Astrocyte (in vitro differentiated cells and primary cell): ENCODE measurements around the gene ZNF595. TPM values are rescaled to one million over a fixed set of nuclear protein-coding genes. Genes with fewer than 3 reads are reported as not detected.

ENCODE experiments used
- DNase-seq: peaks from one replicate; pipeline ENCODE4 v3.0.0-alpha.2; 2010; ENCODE audit warnings: low read depth
- FAIRE-seq: peaks from 2 replicates; lab custom pipeline; 2011; peaks lifted over from hg19 to GRCh38; lab: Jason Lieb, UNC
- H2AFZ ChIP-seq: 2 replicates; pipeline ENCODE4 v1.6.0; 2012; ENCODE audit warnings: low read depth, low read length, inconsistent platforms
- H3K27ac ChIP-seq: 2 replicates; pipeline ENCODE4 v1.5.1; 2011; ENCODE audit warnings: low read depth, low read length, inconsistent platforms
- H3K27me3 ChIP-seq: 2 replicates; pipeline ENCODE4 v1.6.0; 2011; ENCODE audit warnings: low read length, inconsistent platforms; ENCODE audit not compliant: insufficient read depth
- H3K36me3 ChIP-seq: 2 replicates; pipeline ENCODE4 v1.5.1; 2011; ENCODE audit warnings: low read length, inconsistent platforms; ENCODE audit not compliant: insufficient read depth
- H3K4me1 ChIP-seq: 2 replicates; pipeline ENCODE4 v1.5.1; 2011; ENCODE audit warnings: low read length, inconsistent platforms; ENCODE audit not compliant: insufficient read depth
- H3K4me2 ChIP-seq: 2 replicates; pipeline ENCODE4 v1.6.0; 2012; ENCODE audit warnings: low read length, inconsistent platforms
- H3K4me3 ChIP-seq: 2 replicates; pipeline ENCODE4 v1.5.1; 2011; ENCODE audit warnings: low read depth, mild to moderate bottlenecking, low read length, inconsistent platforms; ENCODE audit not compliant: insufficient read depth
- H3K79me2 ChIP-seq: 2 replicates; pipeline ENCODE4 v1.6.0; 2012; ENCODE audit warnings: mild to moderate bottlenecking, low read length, inconsistent platforms; ENCODE audit not compliant: insufficient read depth
- H3K9ac ChIP-seq: 2 replicates; pipeline ENCODE4 v1.6.0; 2012; ENCODE audit warnings: mild to moderate bottlenecking, low read length, inconsistent platforms
- H3K9me3 ChIP-seq: 2 replicates; pipeline ENCODE4 v1.5.1; 2012; ENCODE audit warnings: low read depth, mild to moderate bottlenecking, low read length, inconsistent platforms; ENCODE audit not compliant: insufficient read depth
- H4K20me1 ChIP-seq: 2 replicates; pipeline ENCODE4 v1.6.0; 2012; ENCODE audit warnings: low read length, inconsistent platforms; ENCODE audit not compliant: insufficient read depth
- H3K27ac Mint-ChIP-seq: one replicate; pipeline ENCODE4 v1.8.0; 2021; ENCODE audit warnings: mild to moderate bottlenecking, mixed read lengths; ENCODE audit not compliant: unreplicated experiment
- H3K27me3 Mint-ChIP-seq: one replicate; pipeline ENCODE4 v1.8.0; 2021; ENCODE audit warnings: low read depth, mixed read lengths; ENCODE audit not compliant: unreplicated experiment
- H3K36me3 Mint-ChIP-seq: one replicate; pipeline ENCODE4 v1.8.0; 2021; ENCODE audit warnings: low read depth, mixed read lengths; ENCODE audit not compliant: unreplicated experiment
- H3K4me1 Mint-ChIP-seq: one replicate; pipeline ENCODE4 v1.8.0; 2021; ENCODE audit warnings: low read depth, mixed read lengths; ENCODE audit not compliant: unreplicated experiment
- H3K4me3 Mint-ChIP-seq: one replicate; pipeline ENCODE4 v1.8.0; 2021; ENCODE audit warnings: mild to moderate bottlenecking, moderate library complexity, mixed read lengths; ENCODE audit not compliant: unreplicated experiment
- H3K9me3 Mint-ChIP-seq: one replicate; pipeline ENCODE4 v1.8.0; 2021; ENCODE audit warnings: mild to moderate bottlenecking, mixed read lengths; ENCODE audit not compliant: unreplicated experiment
- EZH2 ChIP-seq: IDR thresholded peaks from 2 replicates; pipeline ENCODE4 v1.6.1; 2012; ENCODE audit warnings: mild to moderate bottlenecking, low read length, inconsistent platforms; ENCODE audit not compliant: insufficient read depth
- total RNA-seq: library from RNA; stranded (reverse); gene quantifications from 2 replicates; pipeline ENCODE4 v1.2.1, GENCODE V29; 2021
- TF ChIP-seq, protein P1 (sequence below): IDR thresholded peaks from 2 replicates; pipeline ENCODE4 v1.5.1; 2011; ENCODE audit warnings: low read depth, mild to moderate bottlenecking, inconsistent platforms, low read length, moderate library complexity; ENCODE audit not compliant: insufficient read depth

Gene ZNF595
- total RNA-seq, 1 donor from 2014 or later, result 15.9 TPM

GRCh38 chr4:107444-108429 is 54.6 kb downstream of the ZNF595 start:
- no peaks in the 10 kb centered on the region for H3K4me1 Mint-ChIP-seq
- Histone ChIP-seq H3K9me3 (peaks cover 33% of the 10 kb centered on the region), H3K4me2 (peak overlapping the region; percentile 50), H3K4me3 (no peak overlapping the region), H3K36me3 (no peaks in the 10 kb centered on the region), H3K27me3 (peaks cover 32% of the 10 kb centered on the region), H4K20me1 (no peaks in the 10 kb centered on the region), H3K79me2 (no peaks in the 10 kb centered on the region), H3K27ac (no peak overlapping the region), H2AFZ (peak overlapping the region; percentile 41), H3K9ac (no peak overlapping the region), H3K4me1 (no peaks in the 10 kb centered on the region)
- H3K9me3 Mint-ChIP-seq, result peaks cover 52% of the 10 kb centered on the region
- DNase-seq (no peak), FAIRE-seq (no peak)
- H3K27ac Mint-ChIP-seq, result no peak overlapping the region
- H3K27me3 Mint-ChIP-seq, result peaks cover 64% of the 10 kb centered on the region
- peak overlapping the region; percentile 34 for H3K4me3 Mint-ChIP-seq
- peak; percentile 82 for TF ChIP-seq EZH2
- TF ChIP-seq, protein P1, sequence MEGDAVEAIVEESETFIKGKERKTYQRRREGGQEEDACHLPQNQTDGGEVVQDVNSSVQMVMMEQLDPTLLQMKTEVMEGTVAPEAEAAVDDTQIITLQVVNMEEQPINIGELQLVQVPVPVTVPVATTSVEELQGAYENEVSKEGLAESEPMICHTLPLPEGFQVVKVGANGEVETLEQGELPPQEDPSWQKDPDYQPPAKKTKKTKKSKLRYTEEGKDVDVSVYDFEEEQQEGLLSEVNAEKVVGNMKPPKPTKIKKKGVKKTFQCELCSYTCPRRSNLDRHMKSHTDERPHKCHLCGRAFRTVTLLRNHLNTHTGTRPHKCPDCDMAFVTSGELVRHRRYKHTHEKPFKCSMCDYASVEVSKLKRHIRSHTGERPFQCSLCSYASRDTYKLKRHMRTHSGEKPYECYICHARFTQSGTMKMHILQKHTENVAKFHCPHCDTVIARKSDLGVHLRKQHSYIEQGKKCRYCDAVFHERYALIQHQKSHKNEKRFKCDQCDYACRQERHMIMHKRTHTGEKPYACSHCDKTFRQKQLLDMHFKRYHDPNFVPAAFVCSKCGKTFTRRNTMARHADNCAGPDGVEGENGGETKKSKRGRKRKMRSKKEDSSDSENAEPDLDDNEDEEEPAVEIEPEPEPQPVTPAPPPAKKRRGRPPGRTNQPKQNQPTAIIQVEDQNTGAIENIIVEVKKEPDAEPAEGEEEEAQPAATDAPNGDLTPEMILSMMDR, result no peak
- H3K36me3 Mint-ChIP-seq, result peaks cover 10% of the 10 kb centered on the region

GRCh38 chr4:112771-113170 is 59.6 kb downstream of the ZNF595 start:
- no peak overlapping the region for H3K4me2 ChIP-seq
- no peak overlapping the region for H3K4me3 ChIP-seq
- H3K9me3 Mint-ChIP-seq, result peaks cover 42% of the 10 kb centered on the region
- no peaks in the 10 kb centered on the region for H3K4me1 ChIP-seq
- H2AFZ ChIP-seq, result no peak overlapping the region
- H3K27me3 ChIP-seq, result peaks cover 16% of the 10 kb centered on the region
- H3K27ac ChIP-seq, result no peak overlapping the region
- no peak overlapping the region for H3K9ac ChIP-seq
- no peak for FAIRE-seq
- H3K36me3 Mint-ChIP-seq, result peaks cover 7% of the 10 kb centered on the region
- no peak for DNase-seq
- TF ChIP-seq, protein P1, result no peak
- TF ChIP-seq EZH2, result no peak
- no peak overlapping the region for H3K27ac Mint-ChIP-seq
- H3K36me3 ChIP-seq, result no peaks in the 10 kb centered on the region
- H3K79me2 ChIP-seq, result no peaks in the 10 kb centered on the region
- H3K9me3 ChIP-seq, result peaks cover 20% of the 10 kb centered on the region
- H3K27me3 Mint-ChIP-seq, result peaks cover 35% of the 10 kb centered on the region
- H3K4me1 Mint-ChIP-seq, result no peaks in the 10 kb centered on the region
- H4K20me1 ChIP-seq, result no peaks in the 10 kb centered on the region
- no peak overlapping the region for H3K4me3 Mint-ChIP-seq
